Natural killer cell (primary cell): ENCODE results near the gene HINFP. TPM values are rescaled to one million over a fixed set of nuclear protein-coding genes. Genes with fewer than 3 reads are reported as not detected.
"Not testable (repeated sequence)": the region's sequence is repeated elsewhere in the genome, so short reads cannot be mapped to it uniquely, and the experiment has no call there.

Experiments
- ATAC-seq, 3 donors: fragments of 150-1000 bp in 2 of 3; fragments of 200-7000 bp in 1 of 3; cut with Tn5 transposase; 1 replicate in 1 of 3; 2 replicates in 2 of 3; pipeline ENCODE4 v1.10.0; 2021; ENCODE audit warnings: mild to moderate bottlenecking in 2 of 3, moderate library complexity in 2 of 3
- DNase-seq, 2 donors: peaks; one replicate each; pipeline versions ENCODE4 v3.0.0 to v3.0.0-alpha.2; 2013 to 2021; ENCODE audit warnings: mixed read lengths in 1 of 2
- H3K27ac ChIP-seq: one replicate; pipeline ENCODE4 v1.5.1; 2013; ENCODE audit warnings: mild to moderate bottlenecking, low read length
- H3K27me3 ChIP-seq: one replicate; pipeline ENCODE4 v1.6.1; 2013; ENCODE audit warnings: low read length; ENCODE audit not compliant: control insufficient read depth, insufficient read depth
- H3K36me3 ChIP-seq: one replicate; pipeline ENCODE4 v1.6.1; 2013; ENCODE audit warnings: low read length; ENCODE audit not compliant: control insufficient read depth, insufficient read depth
- H3K4me1 ChIP-seq: one replicate; pipeline ENCODE4 v1.6.1; 2013; ENCODE audit warnings: low read length; ENCODE audit not compliant: control insufficient read depth, insufficient read depth
- H3K4me3 ChIP-seq: one replicate; pipeline ENCODE4 v1.5.1; 2013; ENCODE audit warnings: low read length
- H3K9me3 ChIP-seq: one replicate; pipeline ENCODE4 v1.6.1; 2013; ENCODE audit warnings: low read length; ENCODE audit not compliant: control insufficient read depth, insufficient read depth
- H3K27ac Mint-ChIP-seq, 2 donors: one replicate each; pipeline ENCODE4 v1.8.0; 2022; ENCODE audit warnings: mild to moderate bottlenecking in 2 of 2, mixed read lengths in 2 of 2, moderate library complexity in 1 of 2
- H3K27me3 Mint-ChIP-seq, 2 donors: one replicate each; pipeline ENCODE4 v1.8.0; 2022; ENCODE audit warnings: low read depth in 2 of 2, mixed read lengths in 2 of 2
- H3K36me3 Mint-ChIP-seq: one replicate; pipeline ENCODE4 v1.8.0; 2022; ENCODE audit warnings: mixed read lengths
- H3K4me1 Mint-ChIP-seq, 2 donors: one replicate each; pipeline ENCODE4 v1.8.0; 2022; ENCODE audit warnings: mixed read lengths in 2 of 2
- H3K4me3 Mint-ChIP-seq: one replicate; pipeline ENCODE4 v1.8.0; 2022; ENCODE audit warnings: mild to moderate bottlenecking, moderate library complexity, mixed read lengths
- H3K9me3 Mint-ChIP-seq, 2 donors: one replicate each; pipeline ENCODE4 v1.8.0; 2022; ENCODE audit warnings: mixed read lengths in 2 of 2
- WGBS: methylation state at CpG from one replicate; pipeline ENCODE4 v1.1.7; 2013; ENCODE audit warnings: missing lambda C conversion rate; ENCODE audit not compliant: insufficient coverage; 5-methylcytosine and 5-hydroxymethylcytosine counted together
- intact Hi-C: fragments of 100-400 bp; cut with micrococcal nuclease; formaldehyde crosslinking; loops from one replicate; pipeline ENCODE4 v1.14.2; 2022
- total RNA-seq, 4 donors: library from RNA; stranded (reverse); fragments of 120-200 nt in 1 of 4; gene quantifications; one replicate each; pipeline versions ENCODE4 v1.2.3 to v1.2.4, GENCODE V29; 2013 to 2022
- TF ChIP-seq, protein P1 (sequence below): fragments of 200-600 bp; IDR thresholded peaks from one replicate; pipeline ENCODE4 v1.8.0; 2022; ENCODE audit warnings: antibody characterized with exemption

HINFP gene
- total RNA-seq, 3 donors from 2014 or later (not counting 1 experiment from before 2014, with no cell fraction given): 30.2 to 38.2 (median 31.5) TPM

GRCh38 chr11:119130662-119131061, 9.3 kb downstream of the HINFP start:
- no peak overlapping the region for H3K4me3 Mint-ChIP-seq
- WGBS: 71% methylated on average over 3 of the region's 3 CpGs
- H3K9me3 Mint-ChIP-seq: no peaks in the 10 kb centered on the region
- ATAC-seq: no peak
- no peak for DNase-seq
- H3K27ac Mint-ChIP-seq: no peak overlapping the region
- Histone ChIP-seq H3K4me1 (no peaks in the 10 kb centered on the region), H3K9me3 (no peaks in the 10 kb centered on the region), H3K27me3 (no peaks in the 10 kb centered on the region), H3K36me3 (peaks cover 59% of the 10 kb centered on the region), H3K4me3 (no peak overlapping the region), H3K27ac (no peak overlapping the region)
- peaks cover 15% of the 10 kb centered on the region for H3K36me3 Mint-ChIP-seq
- H3K4me1 Mint-ChIP-seq: peaks cover 6 to 12% of the 10 kb centered on the region in 2 donors
- intact Hi-C loops: no loop called here
- TF ChIP-seq, protein P1, sequence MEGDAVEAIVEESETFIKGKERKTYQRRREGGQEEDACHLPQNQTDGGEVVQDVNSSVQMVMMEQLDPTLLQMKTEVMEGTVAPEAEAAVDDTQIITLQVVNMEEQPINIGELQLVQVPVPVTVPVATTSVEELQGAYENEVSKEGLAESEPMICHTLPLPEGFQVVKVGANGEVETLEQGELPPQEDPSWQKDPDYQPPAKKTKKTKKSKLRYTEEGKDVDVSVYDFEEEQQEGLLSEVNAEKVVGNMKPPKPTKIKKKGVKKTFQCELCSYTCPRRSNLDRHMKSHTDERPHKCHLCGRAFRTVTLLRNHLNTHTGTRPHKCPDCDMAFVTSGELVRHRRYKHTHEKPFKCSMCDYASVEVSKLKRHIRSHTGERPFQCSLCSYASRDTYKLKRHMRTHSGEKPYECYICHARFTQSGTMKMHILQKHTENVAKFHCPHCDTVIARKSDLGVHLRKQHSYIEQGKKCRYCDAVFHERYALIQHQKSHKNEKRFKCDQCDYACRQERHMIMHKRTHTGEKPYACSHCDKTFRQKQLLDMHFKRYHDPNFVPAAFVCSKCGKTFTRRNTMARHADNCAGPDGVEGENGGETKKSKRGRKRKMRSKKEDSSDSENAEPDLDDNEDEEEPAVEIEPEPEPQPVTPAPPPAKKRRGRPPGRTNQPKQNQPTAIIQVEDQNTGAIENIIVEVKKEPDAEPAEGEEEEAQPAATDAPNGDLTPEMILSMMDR: no peak
- H3K27me3 Mint-ChIP-seq: no peaks in the 10 kb centered on the region

DNA sequence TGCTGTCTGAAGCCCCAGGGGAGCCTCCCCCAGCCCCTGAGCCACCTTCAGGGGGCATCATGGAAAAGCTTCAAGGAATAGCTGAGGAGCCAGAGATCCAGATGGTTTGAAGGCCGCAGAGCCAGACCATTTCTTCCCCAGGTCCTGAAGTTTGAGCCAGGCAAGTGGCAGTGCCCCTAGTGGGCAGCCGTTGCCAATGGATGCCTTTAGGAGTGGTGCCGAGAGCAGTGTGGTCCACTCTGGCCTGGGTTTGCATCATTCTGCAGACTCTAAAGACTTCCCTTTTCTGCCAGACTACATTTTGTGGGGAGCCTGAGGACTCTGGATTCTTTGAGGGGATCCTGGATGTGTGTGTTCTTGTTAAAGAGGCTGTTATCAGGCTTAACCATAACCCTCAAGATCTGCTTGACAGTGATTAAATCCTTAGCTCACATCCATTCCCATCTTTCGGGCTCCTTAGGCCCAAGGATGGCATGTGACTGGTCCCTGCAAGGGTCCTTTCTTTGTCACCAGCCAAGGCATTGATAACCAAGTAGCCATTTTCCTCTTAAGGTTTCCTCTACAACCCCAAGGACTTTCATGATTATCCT, 13.1 kb downstream of the HINFP start:
- H3K27me3 Mint-ChIP-seq: peaks cover 0 to 5% of the 10 kb centered on the region in 2 donors
- 89% methylated on average over 4 of the region's 4 CpGs for WGBS
- Histone ChIP-seq H3K36me3 (peaks cover 47% of the 10 kb centered on the region), H3K27me3 (no peaks in the 10 kb centered on the region), H3K9me3 (no peaks in the 10 kb centered on the region), H3K4me1 (no peaks in the 10 kb centered on the region), H3K4me3 (no peak overlapping the region), H3K27ac (no peak overlapping the region)
- intact Hi-C loops: no loop called here
- DNase-seq (peak in 1 of 2 donors; percentile 34), ATAC-seq (peak in 2 of 3 donors; percentile 36 to 49)
- H3K27ac Mint-ChIP-seq: no peak overlapping the region
- H3K36me3 Mint-ChIP-seq: peaks cover 15% of the 10 kb centered on the region
- no peaks in the 10 kb centered on the region for H3K9me3 Mint-ChIP-seq
- H3K4me1 Mint-ChIP-seq: peaks cover 6% of the 10 kb centered on the region in 2 donors
- TF ChIP-seq, protein P1: peak; percentile 31
- H3K4me3 Mint-ChIP-seq: no peak overlapping the region

DNA sequence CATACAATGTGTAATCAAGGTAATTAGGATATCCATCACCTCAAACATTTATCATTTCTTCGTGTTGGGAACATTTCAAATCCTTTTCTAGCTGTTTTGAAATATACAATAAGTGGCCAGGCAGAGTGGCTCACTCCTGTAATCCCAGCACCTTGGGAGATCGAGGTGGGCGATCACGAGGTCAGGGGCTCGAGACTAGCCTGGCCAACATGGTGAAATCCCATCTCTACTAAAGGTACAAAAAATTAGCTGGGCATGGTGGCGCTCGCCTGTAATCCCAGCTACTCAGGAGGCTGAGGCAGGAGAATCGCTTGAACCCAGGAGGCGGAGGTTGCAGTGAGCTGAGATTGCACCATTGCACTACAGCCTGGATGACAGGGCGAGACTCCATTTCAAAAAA, 17.9 kb downstream of the HINFP start:
- DNase-seq, H3K4me1 Mint-ChIP-seq, H3K9me3 ChIP-seq, H3K4me1 ChIP-seq, H3K36me3 Mint-ChIP-seq, H3K4me3 ChIP-seq, H3K9me3 Mint-ChIP-seq, ATAC-seq, H3K27me3 ChIP-seq, H3K36me3 ChIP-seq, H3K4me3 Mint-ChIP-seq, H3K27ac Mint-ChIP-seq, intact Hi-C loops, H3K27ac ChIP-seq: not testable (repeated sequence)
- H3K27me3 Mint-ChIP-seq: peaks cover 11 to 14% of the 10 kb centered on the region in 2 donors
- 91% methylated on average over 9 of the region's 10 CpGs for WGBS

- no peaks in the 10 kb centered on the region for H3K36me3 Mint-ChIP-seq
- H3K4me3 Mint-ChIP-seq: no peak overlapping the region
- TF ChIP-seq, protein P1: no peak
- Histone ChIP-seq H3K9me3 (no peaks in the 10 kb centered on the region), H3K36me3 (no peaks in the 10 kb centered on the region), H3K4me3 (no peak overlapping the region), H3K27ac (no peak overlapping the region), H3K4me1 (peaks cover 13% of the 10 kb centered on the region), H3K27me3 (peaks cover 17% of the 10 kb centered on the region)
- ATAC-seq (peak; percentile 73 to 78 (median 76)), DNase-seq (peak in 1 of 2 donors; percentile 51)
- no peak overlapping the region for H3K27ac Mint-ChIP-seq
- intact Hi-C loops: no loop called here
- peaks cover 40 to 43% of the 10 kb centered on the region in 2 donors for H3K27me3 Mint-ChIP-seq
- H3K9me3 Mint-ChIP-seq: no peaks in the 10 kb centered on the region
- 49% methylated on average over 4 of the region's 7 CpGs for WGBS
- H3K4me1 Mint-ChIP-seq: peaks cover 0 to 16% of the 10 kb centered on the region in 2 donors
Measured at GRCh38 chr11:119144825-119145486, 23.6 kb downstream of the HINFP start.
